GM12864 (cell line): ENCODE measurements around the gene COMMD10.
"Not testable (repeated sequence)": the region's sequence is repeated elsewhere in the genome, so short reads cannot be mapped to it uniquely, and the experiment has no call there.

Experiments used
- DNase-seq: peaks from one replicate; pipeline ENCODE4 v3.0.0-alpha.2; 2011; ENCODE audit warnings: low read depth
- H3K4me3 ChIP-seq: 2 replicates; pipeline ENCODE4 v1.5.1; 2011; ENCODE audit warnings: mild to moderate bottlenecking, low read depth, low read length, control low read depth
- CTCF ChIP-seq: IDR thresholded peaks from 2 replicates; pipeline ENCODE4 v1.5.1; 2011; ENCODE audit warnings: low read depth, mild to moderate bottlenecking, moderate library complexity, low read length, control low read depth, inconsistent platforms; ENCODE audit errors: missing control alignments

The COMMD10 gene

DNA sequence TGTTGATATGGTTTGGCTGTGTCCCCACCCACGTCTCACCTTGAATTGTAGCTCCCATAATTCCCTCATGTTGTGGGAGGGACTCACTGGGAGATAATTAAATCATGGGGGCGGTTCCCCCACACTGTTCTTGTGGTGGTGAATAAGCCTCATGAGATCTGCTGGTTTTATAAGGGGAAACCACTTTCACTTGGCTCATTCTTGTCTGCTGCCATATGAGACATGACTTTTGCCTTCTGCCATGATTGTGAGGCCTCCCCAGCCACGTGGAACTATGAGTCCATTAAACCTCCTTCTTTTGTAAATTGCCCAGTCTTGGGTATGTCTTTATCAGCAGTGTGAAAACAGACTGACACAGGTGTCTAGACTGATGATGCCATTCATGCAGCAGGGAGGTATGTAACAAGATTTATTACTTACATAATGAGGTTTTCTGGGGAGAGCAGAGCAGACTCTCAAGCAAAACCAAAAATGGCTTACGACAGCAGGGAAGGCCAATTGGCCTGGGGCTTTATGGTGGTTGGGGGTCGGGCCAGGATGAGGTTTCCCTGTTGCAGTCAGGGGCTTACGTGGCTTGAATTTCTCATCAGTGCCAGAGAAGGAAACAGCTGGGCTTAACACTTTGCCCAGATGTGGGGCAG lies 9.5 kb upstream of the COMMD10 start:
- DNase-seq, result no peak
- TF ChIP-seq CTCF, result no peak
- H3K4me3 ChIP-seq, result no peak overlapping the region

- peak; percentile 69 for DNase-seq
- H3K4me3 ChIP-seq, result no peak overlapping the region; the same call in 1 of the 2 replicates
- no peak for TF ChIP-seq CTCF
These were observed 8.3 kb upstream of the COMMD10 start for GRCh38 chr5:116076496-116076895.

DNA sequence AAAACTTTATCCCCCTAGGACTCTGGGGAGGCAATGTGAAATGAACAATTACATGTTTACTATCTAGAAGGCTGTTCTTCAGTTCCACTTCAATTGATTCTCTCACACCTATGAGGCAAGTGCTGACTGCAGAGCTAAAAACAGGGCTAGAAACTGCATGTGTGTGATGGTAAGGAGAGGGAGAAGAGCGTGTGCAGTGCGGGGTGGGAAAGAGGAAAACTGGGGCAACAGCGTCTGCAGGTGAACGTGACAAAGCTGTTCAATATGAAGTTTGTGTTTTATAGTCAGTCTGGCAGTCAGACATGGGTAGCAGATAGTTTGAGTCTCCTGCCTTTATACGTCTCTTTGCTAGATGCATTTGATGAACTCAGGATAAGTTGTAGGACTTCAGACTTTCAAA lies 6.6 kb upstream of the COMMD10 start:
- no peak for TF ChIP-seq CTCF

GRCh38 chr5:116084287-116084691 lies 536 bp upstream of the COMMD10 start:
- TF ChIP-seq CTCF, result no peak
- no peak for DNase-seq

More for the DNA sequence above, 6.6 kb upstream of the COMMD10 start:
- no peak overlapping the region for H3K4me3 ChIP-seq
- no peak for DNase-seq

GRCh38 chr5:116086309-116086708 lies 1.5 kb downstream of the COMMD10 start:
- H3K4me3 ChIP-seq, DNase-seq: not testable (repeated sequence)

More at GRCh38 chr5:116084287-116084691, 536 bp upstream of the COMMD10 start:
- peak overlapping the region; percentile 92 for H3K4me3 ChIP-seq

DNA sequence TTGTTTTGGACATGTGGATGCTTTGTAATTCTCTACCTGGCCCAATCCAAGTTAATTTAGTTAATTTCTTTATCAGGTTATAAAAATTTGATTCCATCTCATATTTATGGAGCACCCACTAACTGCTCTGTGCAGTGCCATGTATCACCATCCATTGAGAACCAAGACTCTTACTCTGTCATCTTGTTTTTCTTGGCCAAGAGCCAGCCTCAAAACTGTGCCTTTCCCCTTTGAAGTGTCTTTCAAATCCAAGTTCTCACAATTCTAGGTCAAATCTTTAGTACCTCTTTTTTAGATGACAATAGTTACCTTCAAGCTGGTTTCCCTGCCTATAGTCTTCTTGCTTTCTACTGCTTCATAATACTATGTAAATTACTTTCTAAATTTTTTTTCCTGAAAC lies 3.2 kb downstream of the COMMD10 start:
- no peak for DNase-seq
- no peak for TF ChIP-seq CTCF
- H3K4me3 ChIP-seq, result no peak overlapping the region

- no peak for DNase-seq
- no peak overlapping the region for H3K4me3 ChIP-seq
- no peak for TF ChIP-seq CTCF
These were observed 5.5 kb downstream of the COMMD10 start for GRCh38 chr5:116090302-116090701.
